HEK293 (cell line): ENCODE measurements around the gene MGMT.

ENCODE experiments used
- CTCF ChIA-PET: fragments of 350-600 bp; formaldehyde crosslinking; extraction: SDS; loops from one replicate; lab custom pipeline; 2021; ENCODE audit warnings: antibody characterized with exemption; lab: Yijun Ruan, JAX
- POLR2A ChIA-PET: fragments of 300-600 bp; formaldehyde crosslinking; extraction: SDS; loops from one replicate; lab custom pipeline; 2020; ENCODE audit warnings: antibody characterized with exemption, inconsistent platforms; lab: Yijun Ruan, JAX
- H3K27ac ChIP-seq: fragments of 200-500 bp; sonication (Bioruptor generic); 2 replicates; pipeline ENCODE4 v1.5.1; 2014; ENCODE audit warnings: low read depth, low read length, control low read depth, inconsistent platforms; ENCODE audit errors: extremely low read depth
- H3K36me3 ChIP-seq, 2 experiments: fragments of 200-500 bp in 1 of 2; sonication (Bioruptor generic) in 1 of 2; 1 replicate in 1 of 2; 2 replicates in 1 of 2; pipeline ENCODE4 v1.5.1; 2014 to 2017; ENCODE audit warnings: inconsistent platforms in 2 of 2, low read length in 2 of 2; ENCODE audit not compliant: control insufficient read depth in 2 of 2, insufficient read depth in 1 of 2
- H3K4me1 ChIP-seq: fragments of 200-500 bp; sonication (Bioruptor generic); 2 replicates; pipeline ENCODE4 v1.5.1; 2014; ENCODE audit warnings: mild to moderate bottlenecking, low read length, inconsistent platforms; ENCODE audit not compliant: control insufficient read depth, insufficient read depth
- H3K4me3 ChIP-seq: 2 replicates; pipeline ENCODE4 v1.5.1; 2011; ENCODE audit warnings: low read depth, mild to moderate bottlenecking, control low read depth, low read length, moderate library complexity
- H3K9me3 ChIP-seq: fragments of 200-500 bp; sonication (Bioruptor generic); 2 replicates; pipeline ENCODE4 v1.5.1; 2014; ENCODE audit warnings: low read depth, low read length, inconsistent platforms; ENCODE audit not compliant: control insufficient read depth, insufficient read depth
- INSM2 ChIP-seq: fragments of 450-650 bp; formaldehyde crosslinking; IDR thresholded peaks from 2 replicates; pipeline ENCODE4 v1.5.1; 2016; ENCODE audit warnings: missing biosample characterization, missing genetic modification characterization
- KLF9 ChIP-seq: fragments of 450-650 bp; formaldehyde crosslinking; IDR thresholded peaks from 2 replicates; pipeline ENCODE4 v1.5.1; 2016; ENCODE audit warnings: missing biosample characterization, missing genetic modification characterization, low read depth
- PRDM10 ChIP-seq: fragments of 450-650 bp; formaldehyde crosslinking; IDR thresholded peaks from 2 replicates; pipeline ENCODE4 v1.5.1; 2016; ENCODE audit warnings: missing biosample characterization, missing genetic modification characterization
- PRDM4 ChIP-seq: fragments of 450-650 bp; formaldehyde crosslinking; IDR thresholded peaks from 2 replicates; pipeline ENCODE4 v1.5.1; 2017; ENCODE audit warnings: missing biosample characterization, missing genetic modification characterization
- REPIN1 ChIP-seq: fragments of 450-650 bp; formaldehyde crosslinking; IDR thresholded peaks from 2 replicates; pipeline ENCODE4 v1.5.1; 2017; ENCODE audit warnings: missing biosample characterization, missing genetic modification characterization, low read depth
- SETDB1 ChIP-seq: IDR thresholded peaks from one replicate; pipeline ENCODE4 v1.6.1; 2017; ENCODE audit warnings: mild to moderate bottlenecking, low read length, moderate library complexity, mixed read lengths; ENCODE audit not compliant: insufficient read length
- ZBTB8A ChIP-seq: fragments of 450-650 bp; formaldehyde crosslinking; IDR thresholded peaks from 2 replicates; pipeline ENCODE4 v1.5.1; 2016; ENCODE audit warnings: missing biosample characterization, missing genetic modification characterization
- ZFP69B ChIP-seq: fragments of 450-650 bp; formaldehyde crosslinking; IDR thresholded peaks from 2 replicates; pipeline ENCODE4 v1.5.1; 2016; ENCODE audit warnings: missing biosample characterization, missing genetic modification characterization
- ZNF10 ChIP-seq: fragments of 450-650 bp; formaldehyde crosslinking; IDR thresholded peaks from 2 replicates; pipeline ENCODE4 v1.5.1; 2017; ENCODE audit warnings: missing biosample characterization, missing genetic modification characterization
- ZNF138 ChIP-seq: fragments of 450-650 bp; formaldehyde crosslinking; IDR thresholded peaks from 2 replicates; pipeline ENCODE4 v1.5.1; 2016; ENCODE audit warnings: missing biosample characterization, missing genetic modification characterization, borderline replicate concordance
- ZNF221 ChIP-seq: fragments of 450-650 bp; formaldehyde crosslinking; IDR thresholded peaks from 2 replicates; pipeline ENCODE4 v1.5.1; 2017; ENCODE audit warnings: missing biosample characterization, missing genetic modification characterization, borderline replicate concordance
- ZNF26 ChIP-seq: fragments of 450-650 bp; formaldehyde crosslinking; IDR thresholded peaks from 2 replicates; pipeline ENCODE4 v1.5.1; 2016; ENCODE audit warnings: missing biosample characterization, missing genetic modification characterization
- ZNF488 ChIP-seq: fragments of 450-650 bp; formaldehyde crosslinking; IDR thresholded peaks from 2 replicates; pipeline ENCODE4 v1.5.1; 2016; ENCODE audit warnings: missing biosample characterization, missing genetic modification characterization
- ZNF510 ChIP-seq: fragments of 450-650 bp; formaldehyde crosslinking; IDR thresholded peaks from 2 replicates; pipeline ENCODE4 v1.5.1; 2018; ENCODE audit warnings: mild to moderate bottlenecking, missing genetic modification characterization, missing biosample characterization; ENCODE audit not compliant: insufficient replicate concordance
- ZNF558 ChIP-seq: fragments of 450-650 bp; formaldehyde crosslinking; IDR thresholded peaks from 2 replicates; pipeline ENCODE4 v1.5.1; 2016; ENCODE audit warnings: missing biosample characterization, missing genetic modification characterization
- ZNF623 ChIP-seq: fragments of 450-650 bp; formaldehyde crosslinking; IDR thresholded peaks from 2 replicates; pipeline ENCODE4 v1.5.1; 2016; ENCODE audit warnings: missing biosample characterization, missing genetic modification characterization
- ZNF629 ChIP-seq: fragments of 450-650 bp; formaldehyde crosslinking; IDR thresholded peaks from 2 replicates; pipeline ENCODE4 v1.5.1; 2017; ENCODE audit warnings: missing biosample characterization, missing genetic modification characterization
- ZNF792 ChIP-seq: fragments of 450-650 bp; formaldehyde crosslinking; IDR thresholded peaks from 2 replicates; pipeline ENCODE4 v1.5.1; 2016; ENCODE audit warnings: missing biosample characterization, missing genetic modification characterization
- ZSCAN23 ChIP-seq: fragments of 450-650 bp; formaldehyde crosslinking; IDR thresholded peaks from 2 replicates; pipeline ENCODE4 v1.5.1; 2016; ENCODE audit warnings: missing biosample characterization, missing genetic modification characterization

The MGMT gene

GRCh38 chr10:129637846-129638245 lies 170.8 kb downstream of the MGMT start:
- ChIA-PET CTCF (no interaction called here), POLR2A (no interaction called here)
- Histone ChIP-seq H3K36me3 (no peaks in the 10 kb centered on the region), H3K4me1 (no peaks in the 10 kb centered on the region), H3K27ac (no peak overlapping the region)
- no peak for TF ChIP-seq KLF9 (tag by site-specific recombination)
- TF ChIP-seq ZFP69B = no peak
- TF ChIP-seq ZNF10 (tag by site-specific recombination) = no peak
- TF ChIP-seq ZNF26 (tag by site-specific recombination) = no peak
- TF ChIP-seq ZSCAN23 = no peak
- no peak for TF ChIP-seq INSM2
- no peak for TF ChIP-seq ZNF488 (tag by site-specific recombination)
- no peak for TF ChIP-seq ZNF138 (tag by site-specific recombination)
- TF ChIP-seq, all 188 proteins: peak for 0
- H3K4me3 ChIP-seq = no peak overlapping the region
- H3K9me3 ChIP-seq = peaks cover 2% of the 10 kb centered on the region; the same call in 1 of the 2 replicates

- H3K9me3 ChIP-seq = no peaks in the 10 kb centered on the region
- no peaks in the 10 kb centered on the region for H3K36me3 ChIP-seq
- H3K4me1 ChIP-seq = no peaks in the 10 kb centered on the region
- POLR2A ChIA-PET = no interaction called here
- no peak overlapping the region for H3K27ac ChIP-seq
- TF ChIP-seq SETDB1 = no peak
- no peak for TF ChIP-seq ZNF629 (tag by site-specific recombination)
- no peak for TF ChIP-seq ZNF510 (tag by site-specific recombination)
- no peak for TF ChIP-seq ZNF558
- TF ChIP-seq ZNF623 = no peak
- TF ChIP-seq ZNF792 (tag by site-specific recombination) = no peak
- no peak for TF ChIP-seq PRDM10
- TF ChIP-seq ZNF221 (tag by site-specific recombination) = no peak
- no peak for TF ChIP-seq PRDM4 (tag by site-specific recombination)
- no peak for TF ChIP-seq REPIN1 (tag by site-specific recombination)
- TF ChIP-seq ZBTB8A = no peak
- TF ChIP-seq, all 188 proteins: peak for 0
- CTCF ChIA-PET = interaction anchor here (0.6 kb wide), 1 partner anchor 38 kb away, joined by 3 read pairs; no protein-coding TSS in a partner anchor
- H3K4me3 ChIP-seq = no peak overlapping the region
Observed at GRCh38 chr10:129641351-129641750, 174.3 kb downstream of the MGMT start.
